ENCODE measurements around the gene SH3PXD2B. TPM values are rescaled to one million over a fixed set of nuclear protein-coding genes. Genes with fewer than 3 reads are reported as not detected.

SH3PXD2B gene
- total RNA-seq, 1 experiment from 2014 or later = 64.1 TPM

GRCh38 chr5:172478256-172478655 is 23.9 kb upstream of the SH3PXD2B start (continued):
- no peak for TF ChIP-seq AFF4 (CRISPR knock-in tag; IDR thresholded peaks at IDR 0.05; ENCODE audit: borderline replicate concordance)
- no peak for TF ChIP-seq SMAD3 (CRISPR knock-in tag; IDR thresholded peaks at IDR 0.05; ENCODE audit: borderline replicate concordance)
- no peak for TF ChIP-seq IRF2 (CRISPR knock-in tag; IDR thresholded peaks at IDR 0.05; ENCODE audit: borderline replicate concordance, low read depth)
- no peak for TF ChIP-seq USF2 (CRISPR knock-in tag; IDR thresholded peaks at IDR 0.05)
- no peak for TF ChIP-seq ZNF121 (CRISPR knock-in tag; IDR thresholded peaks at IDR 0.05)
- TF ChIP-seq SOX15 (CRISPR knock-in tag; IDR thresholded peaks at IDR 0.05) = no peak
- no peak for TF ChIP-seq ZNF423 (CRISPR knock-in tag; IDR thresholded peaks at IDR 0.05)

GRCh38 chr5:172477466-172477865 is 23.1 kb upstream of the SH3PXD2B start:
- Mint-ChIP-seq H3K9me3 (no peaks in the 10 kb centered on the region), H3K4me1 (peaks cover 5% of the 10 kb centered on the region; the same call in 1 of the 2 replicates), H3K27ac (no peak overlapping the region), H3K27me3 (ENCODE audit: low read depth) (peaks cover 9% of the 10 kb centered on the region), H3K4me3 (no peak overlapping the region), H3K36me3 (no peaks in the 10 kb centered on the region)
- ChIA-PET CTCF (interaction anchor here (1.0 kb wide), 2 partner anchors 221 to 223 kb away, joined by 3 read pairs; no protein-coding TSS in a partner anchor), POLR2A (no interaction called here)
- no peak for TF ChIP-seq FOXP4 (CRISPR knock-in tag; IDR thresholded peaks at IDR 0.05)
- DNase-seq (ENCODE audit: low spot score) (no peak), ATAC-seq (no peak)

GRCh38 chr5:172474293-172474692 is 20.0 kb upstream of the SH3PXD2B start:
- CTCF ChIA-PET = interaction anchor here (0.6 to 2.1 kb wide), 4 partner anchors 12 to 241 kb away, joined by 3 to 16 read pairs (median 5); no protein-coding TSS in a partner anchor

GRCh38 chr5:172473427-172473826 is 19.1 kb upstream of the SH3PXD2B start:
- no peak overlapping the region for H3K4me3 Mint-ChIP-seq
- ATAC-seq (no peak), DNase-seq (ENCODE audit: low spot score) (no peak)
- H3K4me1 Mint-ChIP-seq = no peaks in the 10 kb centered on the region
- CTCF ChIA-PET = interaction anchor here (1.2 to 4.6 kb wide), 5 partner anchors 12 to 241 kb away, joined by 5 to 18 read pairs (median 7); no protein-coding TSS in a partner anchor
- peaks cover 24% of the 10 kb centered on the region for H3K27me3 Mint-ChIP-seq (ENCODE audit: low read depth)
- no peak overlapping the region for H3K27ac Mint-ChIP-seq
- POLR2A ChIA-PET = no interaction called here
- H3K9me3 Mint-ChIP-seq = peaks cover 4% of the 10 kb centered on the region
- H3K36me3 Mint-ChIP-seq = no peaks in the 10 kb centered on the region
- TF ChIP-seq MAX (CRISPR knock-in tag; IDR thresholded peaks at IDR 0.05) (no peak), ZNF396 (CRISPR knock-in tag; IDR thresholded peaks at IDR 0.05; ENCODE audit: borderline replicate concordance) (no peak), TP53 (CRISPR knock-in tag; IDR thresholded peaks at IDR 0.05) (no peak), HMGXB4 (CRISPR knock-in tag; IDR thresholded peaks at IDR 0.05) (no peak), GRHL2 (CRISPR knock-in tag; IDR thresholded peaks at IDR 0.05; ENCODE audit: insufficient replicate concordance, severe bottlenecking) (no peak), ZNF232 (CRISPR knock-in tag; IDR thresholded peaks at IDR 0.05) (no peak), ZBTB21 (CRISPR knock-in tag; IDR thresholded peaks at IDR 0.05; ENCODE audit: borderline replicate concordance) (no peak), ATF3 (CRISPR knock-in tag; conservative IDR thresholded peaks at IDR 0.05) (no peak)

More at GRCh38 chr5:172474293-172474692, 20.0 kb upstream of the SH3PXD2B start:
- peaks cover 16% of the 10 kb centered on the region for H3K27me3 Mint-ChIP-seq (ENCODE audit: low read depth)
- H3K9me3 Mint-ChIP-seq = no peaks in the 10 kb centered on the region
- TF ChIP-seq EMX1 (CRISPR knock-in tag; IDR thresholded peaks at IDR 0.05) = no peak
- no peak overlapping the region for H3K4me3 Mint-ChIP-seq
- POLR2A ChIA-PET = no interaction called here
- DNase-seq (ENCODE audit: low spot score) = no peak
- H3K36me3 Mint-ChIP-seq = no peaks in the 10 kb centered on the region
- H3K4me1 Mint-ChIP-seq = peaks cover under 1% of the 10 kb centered on the region; the same call in 1 of the 2 replicates
- no peak overlapping the region for H3K27ac Mint-ChIP-seq
- no peak for ATAC-seq
